Measurements from ENCODE around the gene GHRL. TPM values are rescaled to one million over a fixed set of nuclear protein-coding genes. Genes with fewer than 3 reads are reported as not detected.

The GHRL gene
- total RNA-seq, 1 donor from 2014 or later, result not detected

DNA sequence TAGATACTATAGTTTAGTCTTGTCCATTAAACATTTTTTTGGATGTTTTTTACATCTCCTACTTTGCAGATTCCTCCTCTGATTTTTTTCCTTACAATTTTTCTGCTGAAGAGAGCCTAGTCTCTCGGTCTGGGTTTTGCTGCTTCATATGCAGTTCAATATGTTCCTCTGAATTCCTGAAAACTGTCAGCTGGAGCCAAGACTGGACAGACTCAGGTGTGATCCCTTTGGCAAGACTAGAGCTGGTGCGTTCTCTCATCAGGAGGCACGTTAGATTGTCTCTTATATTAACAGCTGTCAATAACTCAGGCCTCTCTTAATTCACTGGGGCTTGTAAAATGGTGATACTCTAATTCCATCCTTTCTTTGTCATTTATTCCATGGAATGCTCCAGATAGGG, 13.4 kb upstream of the GHRL start:
- H3K27ac Mint-ChIP-seq (ENCODE audit: unreplicated experiment), result no peak overlapping the region
- H3K36me3 Mint-ChIP-seq (ENCODE audit: low read depth), result peaks cover 59% of the 10 kb centered on the region
- TF ChIP-seq, protein P1, sequence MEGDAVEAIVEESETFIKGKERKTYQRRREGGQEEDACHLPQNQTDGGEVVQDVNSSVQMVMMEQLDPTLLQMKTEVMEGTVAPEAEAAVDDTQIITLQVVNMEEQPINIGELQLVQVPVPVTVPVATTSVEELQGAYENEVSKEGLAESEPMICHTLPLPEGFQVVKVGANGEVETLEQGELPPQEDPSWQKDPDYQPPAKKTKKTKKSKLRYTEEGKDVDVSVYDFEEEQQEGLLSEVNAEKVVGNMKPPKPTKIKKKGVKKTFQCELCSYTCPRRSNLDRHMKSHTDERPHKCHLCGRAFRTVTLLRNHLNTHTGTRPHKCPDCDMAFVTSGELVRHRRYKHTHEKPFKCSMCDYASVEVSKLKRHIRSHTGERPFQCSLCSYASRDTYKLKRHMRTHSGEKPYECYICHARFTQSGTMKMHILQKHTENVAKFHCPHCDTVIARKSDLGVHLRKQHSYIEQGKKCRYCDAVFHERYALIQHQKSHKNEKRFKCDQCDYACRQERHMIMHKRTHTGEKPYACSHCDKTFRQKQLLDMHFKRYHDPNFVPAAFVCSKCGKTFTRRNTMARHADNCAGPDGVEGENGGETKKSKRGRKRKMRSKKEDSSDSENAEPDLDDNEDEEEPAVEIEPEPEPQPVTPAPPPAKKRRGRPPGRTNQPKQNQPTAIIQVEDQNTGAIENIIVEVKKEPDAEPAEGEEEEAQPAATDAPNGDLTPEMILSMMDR (IDR thresholded peaks at IDR 0.05), result no peak
- no peaks in the 10 kb centered on the region for H3K27me3 Mint-ChIP-seq (ENCODE audit: low read depth)
- no peaks in the 10 kb centered on the region for H3K9me3 Mint-ChIP-seq (ENCODE audit: low read depth)
- no peak overlapping the region for H3K4me3 Mint-ChIP-seq (ENCODE audit: unreplicated experiment)
- no peak for DNase-seq (ENCODE audit: low spot score)
- peaks cover 11% of the 10 kb centered on the region for H3K4me1 Mint-ChIP-seq (ENCODE audit: low read depth)

DNA sequence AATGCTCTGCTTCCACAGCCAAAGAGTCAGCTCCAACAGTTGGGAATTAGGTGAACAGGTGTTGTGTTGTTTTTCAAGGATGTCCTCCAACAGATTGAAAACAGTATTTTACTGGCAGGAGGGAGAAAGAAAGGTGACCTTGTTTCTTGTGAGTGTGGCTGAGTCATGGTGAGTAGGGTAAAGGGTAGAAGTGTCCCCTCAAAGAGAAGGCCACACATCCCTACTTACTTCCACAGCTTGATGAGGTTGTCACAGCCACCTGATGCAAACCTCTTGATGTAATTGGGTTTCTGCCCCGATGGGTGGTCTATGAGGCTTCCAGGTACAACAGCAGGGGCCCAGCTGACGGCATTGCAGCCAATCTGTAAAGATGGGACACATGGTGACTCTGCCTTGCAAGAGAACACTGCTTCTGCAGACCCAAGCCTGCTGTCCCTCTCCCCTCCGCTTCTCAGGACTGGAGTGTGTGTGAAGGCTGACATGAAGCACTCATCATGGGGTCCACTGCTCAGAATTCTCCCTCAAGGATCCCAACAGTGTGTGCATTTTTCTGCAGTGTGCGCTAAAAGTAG, 12.7 kb upstream of the GHRL start:
- Mint-ChIP-seq H3K9me3 (ENCODE audit: low read depth) (no peaks in the 10 kb centered on the region), H3K27ac (ENCODE audit: unreplicated experiment) (no peak overlapping the region), H3K36me3 (ENCODE audit: low read depth) (peaks cover 56% of the 10 kb centered on the region), H3K4me3 (ENCODE audit: unreplicated experiment) (no peak overlapping the region), H3K27me3 (ENCODE audit: low read depth) (no peaks in the 10 kb centered on the region), H3K4me1 (ENCODE audit: low read depth) (peaks cover 3% of the 10 kb centered on the region)
- no peak for DNase-seq (ENCODE audit: low spot score)
- TF ChIP-seq, protein P1 (IDR thresholded peaks at IDR 0.05), result no peak

DNA sequence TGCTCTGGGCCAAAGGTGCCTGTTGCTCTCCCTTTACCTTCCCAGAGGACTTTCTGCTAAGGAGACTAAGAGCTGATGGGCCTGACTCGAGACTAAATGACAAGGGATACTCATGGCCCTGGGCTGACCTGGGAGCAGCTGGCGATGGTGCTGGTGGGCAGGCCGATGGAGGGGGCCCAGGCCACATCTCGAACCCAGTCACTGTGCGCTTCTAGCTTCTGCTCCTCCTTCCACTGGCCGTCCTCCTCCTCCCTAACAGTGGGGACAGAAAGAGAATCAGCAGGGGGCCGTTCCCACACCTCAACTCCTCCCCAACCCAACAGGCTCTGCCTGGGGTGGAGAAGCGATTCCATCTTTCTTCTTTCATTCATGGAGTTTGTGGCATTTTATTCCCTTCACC, 12.2 kb upstream of the GHRL start:
- no peak for DNase-seq (ENCODE audit: low spot score)
- TF ChIP-seq, protein P1 (IDR thresholded peaks at IDR 0.05), result no peak
- Mint-ChIP-seq H3K4me1 (ENCODE audit: low read depth) (peaks cover 2% of the 10 kb centered on the region), H3K27ac (ENCODE audit: unreplicated experiment) (peak overlapping the region; percentile 49), H3K9me3 (ENCODE audit: low read depth) (no peaks in the 10 kb centered on the region), H3K4me3 (ENCODE audit: unreplicated experiment) (no peak overlapping the region), H3K36me3 (ENCODE audit: low read depth) (peaks cover 54% of the 10 kb centered on the region), H3K27me3 (ENCODE audit: low read depth) (no peaks in the 10 kb centered on the region)

DNA sequence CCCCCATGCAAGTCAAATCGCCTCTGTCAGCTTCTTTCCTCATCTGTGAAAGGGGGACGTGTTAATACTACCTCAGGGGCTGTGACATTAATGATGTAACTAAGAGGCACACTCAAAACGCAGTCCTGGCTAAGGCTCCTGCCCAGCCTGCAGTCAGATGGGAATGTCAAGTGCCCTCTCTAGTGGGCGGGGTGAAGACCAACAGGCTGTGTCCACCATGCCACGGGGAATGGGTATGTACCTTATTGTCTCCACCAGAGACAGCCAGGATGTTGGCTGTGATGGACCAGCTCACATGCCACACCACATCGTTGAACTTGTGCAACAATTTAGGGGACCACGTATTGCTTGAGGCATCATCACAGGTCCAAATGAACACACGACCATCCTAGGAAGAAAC, 11.0 kb upstream of the GHRL start:
- Mint-ChIP-seq H3K9me3 (ENCODE audit: low read depth) (no peaks in the 10 kb centered on the region), H3K4me3 (ENCODE audit: unreplicated experiment) (no peak overlapping the region), H3K27ac (ENCODE audit: unreplicated experiment) (no peak overlapping the region), H3K27me3 (ENCODE audit: low read depth) (no peaks in the 10 kb centered on the region), H3K36me3 (ENCODE audit: low read depth) (peaks cover 51% of the 10 kb centered on the region), H3K4me1 (ENCODE audit: low read depth) (no peaks in the 10 kb centered on the region)
- TF ChIP-seq, protein P1 (IDR thresholded peaks at IDR 0.05), result no peak
- DNase-seq (ENCODE audit: low spot score), result no peak

DNA sequence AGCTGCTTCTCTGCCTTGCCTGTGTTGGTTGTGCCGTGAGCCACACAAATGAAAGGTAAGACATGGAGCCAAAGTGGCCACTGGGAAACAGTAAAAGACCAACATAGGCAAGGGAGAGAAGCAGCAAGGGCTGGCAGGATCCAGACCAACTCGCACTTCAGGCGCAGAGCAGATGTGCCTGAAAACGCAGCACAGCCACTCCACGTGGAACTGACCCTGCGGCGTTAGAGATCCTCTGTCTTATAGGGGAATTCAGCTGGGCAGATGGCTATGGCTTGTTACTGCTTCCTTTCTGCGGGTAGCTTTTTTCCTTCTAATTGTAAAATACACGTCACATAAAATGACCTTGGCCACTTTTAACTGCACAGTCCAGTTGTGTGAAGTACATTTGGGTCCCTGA, 10.4 kb upstream of the GHRL start:
- no peak overlapping the region for H3K27ac Mint-ChIP-seq (ENCODE audit: unreplicated experiment)
- no peaks in the 10 kb centered on the region for H3K4me1 Mint-ChIP-seq (ENCODE audit: low read depth)

More for the DNA sequence above, 10.4 kb upstream of the GHRL start:
- Mint-ChIP-seq H3K9me3 (ENCODE audit: low read depth) (no peaks in the 10 kb centered on the region), H3K4me3 (ENCODE audit: unreplicated experiment) (no peak overlapping the region), H3K36me3 (ENCODE audit: low read depth) (peaks cover 47% of the 10 kb centered on the region), H3K27me3 (ENCODE audit: low read depth) (no peaks in the 10 kb centered on the region)
- TF ChIP-seq, protein P1 (IDR thresholded peaks at IDR 0.05), result no peak
- no peak for DNase-seq (ENCODE audit: low spot score)

Data from chondrocyte (in vitro differentiated cells).